ENCODE measurements around the gene MR1. TPM values are rescaled to one million over a fixed set of nuclear protein-coding genes. Genes with fewer than 3 reads are reported as not detected.

Gene MR1
- polyA plus RNA-seq, 1 of the 3 experiments (the other 2 are of a cell fraction): 7.0 TPM

GRCh38 chr1:181107711-181108110 lies 73.9 kb downstream of the MR1 start:
- H3K4me1 ChIP-seq (ENCODE audit: control insufficient read depth in 1 of 2, insufficient read depth in 2 of 2, low read depth in 1 of 2, low read length in 1 of 2): peaks cover 30 to 39% of the 10 kb centered on the region in 2 experiments; a peak in 3 of 4 replicates
- no peaks in the 10 kb centered on the region for H3K36me3 ChIP-seq (replicated peaks in 1 of 2; ENCODE audit: control insufficient read depth in 1 of 2, insufficient read depth in 2 of 2, low read length in 1 of 2)
- peaks cover 20% of the 10 kb centered on the region for H3K79me2 ChIP-seq (ENCODE audit: insufficient read depth)
- H3K27me3 ChIP-seq (ENCODE audit: insufficient read depth): no peaks in the 10 kb centered on the region
- H2AFZ ChIP-seq (ENCODE audit: low read depth): no peak overlapping the region
- POLR2A ChIA-PET: no interaction called here
- H3K9me2 ChIP-seq: no peaks in the 10 kb centered on the region
- no peak overlapping the region for H3K9ac ChIP-seq
- H3K4me2 ChIP-seq: no peak overlapping the region
- no peaks in the 10 kb centered on the region for H4K20me1 ChIP-seq (ENCODE audit: insufficient read depth)
- H3K27ac ChIP-seq (ENCODE audit: low read depth in 2 of 2, low read length in 1 of 2): no peak overlapping the region
- no peak for TF ChIP-seq EZH2phosphoT487 (IDR thresholded peaks at IDR 0.05; ENCODE audit: borderline replicate concordance, low read depth)
- TF ChIP-seq, protein P1, sequence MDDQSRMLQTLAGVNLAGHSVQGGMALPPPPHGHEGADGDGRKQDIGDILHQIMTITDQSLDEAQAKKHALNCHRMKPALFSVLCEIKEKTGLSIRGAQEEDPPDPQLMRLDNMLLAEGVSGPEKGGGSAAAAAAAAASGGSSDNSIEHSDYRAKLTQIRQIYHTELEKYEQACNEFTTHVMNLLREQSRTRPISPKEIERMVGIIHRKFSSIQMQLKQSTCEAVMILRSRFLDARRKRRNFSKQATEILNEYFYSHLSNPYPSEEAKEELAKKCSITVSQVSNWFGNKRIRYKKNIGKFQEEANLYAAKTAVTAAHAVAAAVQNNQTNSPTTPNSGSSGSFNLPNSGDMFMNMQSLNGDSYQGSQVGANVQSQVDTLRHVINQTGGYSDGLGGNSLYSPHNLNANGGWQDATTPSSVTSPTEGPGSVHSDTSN (IDR thresholded peaks at IDR 0.05): no peak
- TF ChIP-seq, protein P2, sequence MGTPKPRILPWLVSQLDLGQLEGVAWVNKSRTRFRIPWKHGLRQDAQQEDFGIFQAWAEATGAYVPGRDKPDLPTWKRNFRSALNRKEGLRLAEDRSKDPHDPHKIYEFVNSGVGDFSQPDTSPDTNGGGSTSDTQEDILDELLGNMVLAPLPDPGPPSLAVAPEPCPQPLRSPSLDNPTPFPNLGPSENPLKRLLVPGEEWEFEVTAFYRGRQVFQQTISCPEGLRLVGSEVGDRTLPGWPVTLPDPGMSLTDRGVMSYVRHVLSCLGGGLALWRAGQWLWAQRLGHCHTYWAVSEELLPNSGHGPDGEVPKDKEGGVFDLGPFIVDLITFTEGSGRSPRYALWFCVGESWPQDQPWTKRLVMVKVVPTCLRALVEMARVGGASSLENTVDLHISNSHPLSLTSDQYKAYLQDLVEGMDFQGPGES (IDR thresholded peaks at IDR 0.05; ENCODE audit: low read depth, low read length): no peak
- no peak for TF ChIP-seq SMC3 (IDR thresholded peaks at IDR 0.05; ENCODE audit: low read depth, low read length)
- TF ChIP-seq TAF1 (IDR thresholded peaks at IDR 0.05; ENCODE audit: borderline replicate concordance, low read depth, low read length): no peak
- no peak for TF ChIP-seq MEF2A (IDR thresholded peaks at IDR 0.05; ENCODE audit: borderline replicate concordance, low read depth)
- TF ChIP-seq POLR2AphosphoS5 (IDR thresholded peaks at IDR 0.05; ENCODE audit: low read depth, low read length): no peak
- no peak for TF ChIP-seq RXRA (IDR thresholded peaks at IDR 0.05; ENCODE audit: borderline replicate concordance, low read depth)
- no peak for TF ChIP-seq EP300 (IDR thresholded peaks at IDR 0.05; ENCODE audit: borderline replicate concordance in 1 of 2, low read depth in 1 of 2, low read length in 1 of 2)
- no peak for TF ChIP-seq CHD2 (IDR thresholded peaks at IDR 0.05; ENCODE audit: low read length, partially characterized antibody)
- no peak for TF ChIP-seq FOSL2 (IDR thresholded peaks at IDR 0.05; ENCODE audit: borderline replicate concordance, low read depth)
- TF ChIP-seq, protein P3, sequence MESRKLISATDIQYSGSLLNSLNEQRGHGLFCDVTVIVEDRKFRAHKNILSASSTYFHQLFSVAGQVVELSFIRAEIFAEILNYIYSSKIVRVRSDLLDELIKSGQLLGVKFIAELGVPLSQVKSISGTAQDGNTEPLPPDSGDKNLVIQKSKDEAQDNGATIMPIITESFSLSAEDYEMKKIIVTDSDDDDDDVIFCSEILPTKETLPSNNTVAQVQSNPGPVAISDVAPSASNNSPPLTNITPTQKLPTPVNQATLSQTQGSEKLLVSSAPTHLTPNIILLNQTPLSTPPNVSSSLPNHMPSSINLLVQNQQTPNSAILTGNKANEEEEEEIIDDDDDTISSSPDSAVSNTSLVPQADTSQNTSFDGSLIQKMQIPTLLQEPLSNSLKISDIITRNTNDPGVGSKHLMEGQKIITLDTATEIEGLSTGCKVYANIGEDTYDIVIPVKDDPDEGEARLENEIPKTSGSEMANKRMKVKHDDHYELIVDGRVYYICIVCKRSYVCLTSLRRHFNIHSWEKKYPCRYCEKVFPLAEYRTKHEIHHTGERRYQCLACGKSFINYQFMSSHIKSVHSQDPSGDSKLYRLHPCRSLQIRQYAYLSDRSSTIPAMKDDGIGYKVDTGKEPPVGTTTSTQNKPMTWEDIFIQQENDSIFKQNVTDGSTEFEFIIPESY (IDR thresholded peaks at IDR 0.05; ENCODE audit: borderline replicate concordance, low read depth): no peak
- TF ChIP-seq, protein P4, sequence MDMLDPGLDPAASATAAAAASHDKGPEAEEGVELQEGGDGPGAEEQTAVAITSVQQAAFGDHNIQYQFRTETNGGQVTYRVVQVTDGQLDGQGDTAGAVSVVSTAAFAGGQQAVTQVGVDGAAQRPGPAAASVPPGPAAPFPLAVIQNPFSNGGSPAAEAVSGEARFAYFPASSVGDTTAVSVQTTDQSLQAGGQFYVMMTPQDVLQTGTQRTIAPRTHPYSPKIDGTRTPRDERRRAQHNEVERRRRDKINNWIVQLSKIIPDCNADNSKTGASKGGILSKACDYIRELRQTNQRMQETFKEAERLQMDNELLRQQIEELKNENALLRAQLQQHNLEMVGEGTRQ (IDR thresholded peaks at IDR 0.05; ENCODE audit: borderline replicate concordance, low read depth, low read length): no peak
- no peak for TF ChIP-seq SIN3A (IDR thresholded peaks at IDR 0.05; ENCODE audit: borderline replicate concordance, low read depth, low read length)
- H3K9me3 ChIP-seq: no peaks in the 10 kb centered on the region
- no peak for DNase-seq
- WGBS (ENCODE audit: low lambda C conversion rate): 89% methylated on average over 2 of the region's 2 CpGs
- H3K4me3 ChIP-seq (ENCODE audit: low read depth in 2 of 2, low read length in 1 of 2): no peak overlapping the region
- CTCF ChIA-PET: interaction anchor here (1.2 to 18.5 kb wide), 4 partner anchors 9 to 224 kb away, joined by 3 to 143 read pairs (median 8); no protein-coding TSS in a partner anchor
- peaks cover 27% of the 10 kb centered on the region for H3F3A ChIP-seq (replicated peaks; ENCODE audit: insufficient read depth)

Measured in SK-N-SH (cell line).